Right renal cortex interstitium (tissue), 3 donors: ENCODE data around the gene ODAD2. TPM values are rescaled to one million over a fixed set of nuclear protein-coding genes. Genes with fewer than 3 reads are reported as not detected.
"Not testable (repeated sequence)": the region's sequence is repeated elsewhere in the genome, so short reads cannot be mapped to it uniquely, and the experiment has no call there.

Source experiments
- DNase-seq, 3 donors: peaks; one replicate each; pipeline ENCODE4 v3.0.0-alpha.2; 2013; ENCODE audit warnings: low read depth in 3 of 3, low spot score in 2 of 3
- polyA plus RNA-seq, 3 donors: library from polyadenylated mRNA; unstranded; fragments of 120-200 nt; gene quantifications; one replicate each; pipeline ENCODE4 v1.2.1, GENCODE V29; 2013; ENCODE audit not compliant: insufficient read length in 3 of 3

Gene ODAD2, protein sequence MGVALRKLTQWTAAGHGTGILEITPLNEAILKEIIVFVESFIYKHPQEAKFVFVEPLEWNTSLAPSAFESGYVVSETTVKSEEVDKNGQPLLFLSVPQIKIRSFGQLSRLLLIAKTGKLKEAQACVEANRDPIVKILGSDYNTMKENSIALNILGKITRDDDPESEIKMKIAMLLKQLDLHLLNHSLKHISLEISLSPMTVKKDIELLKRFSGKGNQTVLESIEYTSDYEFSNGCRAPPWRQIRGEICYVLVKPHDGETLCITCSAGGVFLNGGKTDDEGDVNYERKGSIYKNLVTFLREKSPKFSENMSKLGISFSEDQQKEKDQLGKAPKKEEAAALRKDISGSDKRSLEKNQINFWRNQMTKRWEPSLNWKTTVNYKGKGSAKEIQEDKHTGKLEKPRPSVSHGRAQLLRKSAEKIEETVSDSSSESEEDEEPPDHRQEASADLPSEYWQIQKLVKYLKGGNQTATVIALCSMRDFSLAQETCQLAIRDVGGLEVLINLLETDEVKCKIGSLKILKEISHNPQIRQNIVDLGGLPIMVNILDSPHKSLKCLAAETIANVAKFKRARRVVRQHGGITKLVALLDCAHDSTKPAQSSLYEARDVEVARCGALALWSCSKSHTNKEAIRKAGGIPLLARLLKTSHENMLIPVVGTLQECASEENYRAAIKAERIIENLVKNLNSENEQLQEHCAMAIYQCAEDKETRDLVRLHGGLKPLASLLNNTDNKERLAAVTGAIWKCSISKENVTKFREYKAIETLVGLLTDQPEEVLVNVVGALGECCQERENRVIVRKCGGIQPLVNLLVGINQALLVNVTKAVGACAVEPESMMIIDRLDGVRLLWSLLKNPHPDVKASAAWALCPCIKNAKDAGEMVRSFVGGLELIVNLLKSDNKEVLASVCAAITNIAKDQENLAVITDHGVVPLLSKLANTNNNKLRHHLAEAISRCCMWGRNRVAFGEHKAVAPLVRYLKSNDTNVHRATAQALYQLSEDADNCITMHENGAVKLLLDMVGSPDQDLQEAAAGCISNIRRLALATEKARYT
- polyA plus RNA-seq, result 1 to 10 TPM; 1.2 to 1.5 (median 1.4) TPM

DNA sequence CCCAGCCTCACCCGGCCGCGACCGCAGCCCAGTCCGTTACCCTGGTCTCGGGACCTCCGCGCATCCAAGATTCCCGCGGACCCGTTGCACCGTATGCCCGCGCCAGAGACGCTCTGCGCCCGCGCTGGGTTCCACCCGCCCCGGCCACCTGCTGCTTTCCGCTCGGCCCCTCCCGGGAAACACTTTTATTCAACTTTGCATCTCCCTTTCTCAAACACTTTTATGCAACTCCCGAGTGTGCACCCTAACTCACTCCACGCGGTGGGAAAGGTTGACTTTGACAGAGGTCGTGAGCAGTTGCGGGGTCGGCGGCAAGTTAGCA lies at the start of gene ODAD2:
Gene ODAD2, minus strand, starts transcription at position 126 of the 322 bp plus-strand sequence. CDS start 3,937 bp downstream, outside the sequence.
- DNase-seq, result peak in 2 of 3 donors; percentile 1 to 10

DNA sequence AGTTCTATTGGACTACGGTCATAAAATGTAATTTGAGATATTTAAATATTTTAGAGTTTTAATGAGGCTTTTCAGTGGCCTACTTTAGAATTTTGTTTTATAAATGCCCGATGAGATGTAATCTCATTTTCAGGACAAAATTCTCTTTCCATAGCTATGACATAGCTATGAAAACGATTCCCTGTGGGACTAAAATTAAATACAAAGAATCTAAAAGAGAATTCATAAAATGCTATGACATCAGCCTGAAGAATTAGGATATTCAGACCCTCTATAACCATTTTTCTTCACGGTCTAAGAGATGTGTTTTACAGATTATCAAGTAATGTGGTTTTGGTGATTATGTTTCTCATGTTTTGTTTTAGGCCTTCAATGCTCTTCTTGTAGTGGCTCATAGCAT lies 48.2 kb upstream of the ODAD2 start:
- DNase-seq, result no peak

DNA sequence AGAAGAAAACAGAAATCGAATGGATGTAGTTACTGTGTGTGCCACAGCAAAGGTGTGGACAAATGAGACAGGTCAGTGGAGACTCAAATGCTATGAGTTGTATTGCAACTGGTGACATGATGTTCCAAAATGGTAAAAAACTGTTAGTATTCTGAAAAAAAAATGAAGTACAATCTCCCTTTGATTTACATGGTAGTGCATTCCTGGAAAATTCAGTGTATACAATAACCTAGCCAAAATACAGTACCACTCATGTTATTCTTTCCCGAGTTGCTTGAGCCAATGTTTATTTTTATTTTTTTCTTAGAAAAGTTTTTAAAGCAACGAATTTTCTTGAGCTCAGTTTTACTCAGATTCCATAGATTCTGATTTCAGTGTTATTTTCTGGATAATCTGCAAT lies 47.7 kb upstream of the ODAD2 start:
- no peak for DNase-seq

DNA sequence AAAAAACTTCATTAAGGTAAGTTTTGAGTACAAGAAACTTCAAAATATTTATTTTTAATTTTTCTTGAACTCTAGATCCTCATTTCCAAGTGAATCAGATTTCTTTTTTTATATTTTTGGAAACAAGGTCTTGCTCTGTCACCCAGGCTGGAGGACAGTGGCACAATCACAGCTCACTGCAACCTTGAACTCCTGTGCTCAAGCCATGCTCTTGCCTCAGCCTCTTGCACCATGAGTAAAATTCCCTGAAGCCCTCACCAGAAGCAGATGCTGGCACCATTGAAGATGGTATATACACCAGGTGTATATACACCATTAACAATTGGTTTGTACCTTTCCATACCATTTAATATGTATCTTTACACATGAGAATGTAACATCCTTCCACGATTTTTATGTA lies 45.1 kb upstream of the ODAD2 start:
- no peak for DNase-seq

DNA sequence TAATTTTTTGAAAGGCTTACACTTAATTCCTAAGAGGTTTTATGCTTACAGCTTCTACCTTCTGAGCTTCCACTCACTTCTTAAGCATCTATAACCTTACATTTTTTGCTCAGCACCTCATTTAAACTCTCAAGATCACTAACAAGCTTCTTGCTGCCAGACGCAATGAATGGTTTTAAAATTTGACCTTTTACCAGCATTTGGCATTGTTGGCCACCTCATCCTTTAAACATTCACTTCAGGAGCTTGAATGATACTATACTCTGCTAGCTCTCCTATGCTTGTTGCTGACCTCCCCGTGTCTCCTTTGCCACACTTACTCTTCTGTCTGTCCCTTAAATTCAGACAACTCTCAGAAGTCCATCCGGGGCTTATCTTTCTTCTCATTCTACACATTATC lies 37.7 kb upstream of the ODAD2 start:
- no peak for DNase-seq

DNA sequence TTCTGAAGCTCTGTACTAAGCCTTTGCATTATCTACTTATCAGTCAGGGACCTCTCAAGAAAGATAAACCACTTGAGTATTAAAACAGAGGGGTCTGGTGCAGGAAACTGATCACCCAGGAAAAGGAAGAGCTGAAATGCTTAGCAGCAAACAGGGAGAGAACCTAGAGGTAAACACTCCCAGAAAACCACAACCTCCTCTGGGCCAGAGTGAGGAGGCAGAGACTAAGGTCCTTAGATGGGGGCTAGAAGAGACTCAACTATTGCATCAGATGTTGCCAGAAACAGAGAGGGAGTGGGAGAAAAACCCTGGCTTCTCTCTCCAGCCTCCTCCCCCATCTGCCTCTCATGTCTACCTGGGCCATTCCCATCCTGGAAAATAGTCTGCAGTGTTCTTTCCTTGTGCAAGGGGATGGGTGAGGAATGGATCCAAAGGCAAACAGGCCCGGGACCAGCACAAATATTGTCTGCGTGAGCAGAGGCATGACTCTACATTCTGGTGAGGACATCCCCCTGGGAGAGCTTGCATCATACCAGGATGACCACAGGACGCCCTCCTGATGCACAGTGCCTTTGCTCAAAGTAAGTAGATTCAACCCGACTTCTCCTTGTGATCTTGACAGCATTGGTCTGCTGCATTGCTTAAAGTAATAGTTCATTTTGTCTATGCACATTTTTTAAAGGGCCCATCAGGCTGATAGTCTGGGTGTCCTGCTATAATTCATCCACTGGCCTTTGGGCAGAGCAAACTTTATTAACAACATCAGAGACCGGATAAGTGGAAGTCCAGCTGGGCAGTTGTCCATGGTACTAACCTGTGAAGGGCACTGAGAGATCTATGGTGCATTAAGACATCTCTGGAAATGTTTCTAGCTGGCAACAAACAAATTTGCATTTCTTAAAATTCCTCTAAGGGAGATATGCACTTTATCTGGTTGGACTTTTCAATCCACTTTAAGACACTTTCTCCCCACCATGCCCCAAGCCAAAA lies 22.4 kb upstream of the ODAD2 start:
- DNase-seq, result no peak

DNA sequence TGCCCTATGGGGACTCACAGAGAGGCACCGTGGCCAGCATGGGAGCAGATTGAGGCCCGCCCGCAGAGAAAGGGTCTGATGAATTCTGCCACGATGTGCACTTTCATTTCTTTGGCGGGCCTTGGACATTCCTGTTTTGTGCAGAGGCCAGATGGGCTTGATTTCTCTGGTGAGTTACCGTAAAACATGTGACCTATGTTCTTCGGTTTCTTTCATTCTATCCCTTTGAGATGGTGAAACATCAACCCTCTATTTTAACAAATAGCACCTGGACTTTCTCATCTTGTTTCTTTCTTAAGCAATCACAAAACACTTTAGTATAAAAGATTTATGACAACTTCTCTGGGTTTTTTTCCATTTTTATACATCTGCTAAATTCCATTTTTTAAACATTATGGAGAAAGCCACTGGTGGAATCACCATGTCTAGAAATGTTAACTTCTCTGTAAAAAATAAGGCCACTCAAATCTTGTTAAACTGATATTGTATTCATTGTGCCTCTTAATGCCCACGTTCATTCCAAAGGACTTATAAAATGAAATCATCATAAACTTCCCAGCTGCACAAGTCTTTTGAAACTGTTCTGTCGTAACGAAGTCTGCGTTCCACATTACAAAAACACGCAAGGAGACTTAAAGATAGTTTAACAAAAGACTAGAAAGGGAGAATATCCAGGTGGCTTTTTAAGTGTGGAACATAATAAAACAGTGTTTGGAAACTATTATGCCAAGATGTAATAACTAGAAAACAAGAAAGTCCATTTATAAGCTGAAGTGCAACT lies 21.4 kb upstream of the ODAD2 start:
- DNase-seq, result no peak

DNA sequence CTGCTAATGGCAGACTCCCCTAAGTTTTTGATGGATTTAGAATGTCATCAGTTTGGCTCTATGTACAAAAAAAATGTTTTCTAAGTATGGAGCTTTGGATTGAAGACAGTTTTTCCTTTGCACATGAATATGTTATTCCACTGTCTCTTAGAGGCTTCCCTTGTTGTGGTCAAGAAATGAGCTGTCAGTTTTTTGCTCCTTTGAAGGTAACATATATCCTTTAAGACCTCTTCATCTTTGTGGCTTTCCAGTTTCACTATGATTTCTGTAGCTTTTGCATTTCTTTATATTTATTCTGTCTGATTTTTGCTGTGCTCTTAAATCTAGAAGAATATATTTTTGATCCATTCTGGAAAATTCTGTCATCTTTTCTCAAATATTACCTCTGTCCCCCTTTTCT lies 15.8 kb upstream of the ODAD2 start:
- no peak for DNase-seq

DNA sequence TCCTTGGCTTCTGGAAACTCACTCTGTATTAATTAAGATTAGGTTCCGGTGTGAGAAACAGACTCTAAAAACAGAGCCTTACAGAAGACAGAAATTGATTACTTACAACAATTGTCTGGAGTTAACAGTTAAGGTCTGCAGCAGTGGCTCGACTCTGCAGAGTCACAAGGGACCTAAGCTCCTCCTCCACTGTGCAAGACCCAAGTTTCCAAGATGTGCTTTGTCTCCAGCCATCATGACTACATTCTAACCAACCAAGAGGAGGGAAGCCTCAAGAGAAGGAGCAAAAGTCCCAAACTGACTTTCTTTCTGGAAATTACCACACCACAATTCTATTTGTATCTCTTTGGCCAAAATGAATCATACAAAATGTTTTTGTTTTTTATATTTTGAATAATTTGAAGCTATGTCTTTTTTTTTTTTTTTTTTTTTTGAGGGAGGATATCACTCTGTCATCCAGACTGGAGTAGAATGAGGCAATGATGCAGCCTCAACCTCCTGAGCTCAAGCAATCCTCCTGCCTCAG lies 14.2 kb upstream of the ODAD2 start:
- no peak for DNase-seq

DNA sequence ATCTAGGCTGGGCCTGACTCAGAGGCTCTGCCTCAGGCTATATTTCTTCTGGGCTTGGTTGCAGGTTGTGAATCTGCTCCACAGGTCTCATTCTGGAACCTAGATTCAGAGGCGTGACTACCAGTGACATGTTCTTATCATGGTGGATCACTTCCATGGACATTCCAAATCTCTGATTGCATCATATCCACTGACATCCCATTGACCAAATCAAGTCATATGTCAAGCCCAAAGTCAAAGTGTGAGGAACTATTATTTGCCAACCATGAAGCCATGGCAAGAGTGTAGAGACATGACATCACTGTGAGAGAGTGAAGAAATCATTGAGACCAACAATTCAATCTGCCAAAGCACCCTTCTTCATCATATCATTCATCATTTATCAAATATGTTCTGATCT lies 11.9 kb upstream of the ODAD2 start:
- no peak for DNase-seq

DNA sequence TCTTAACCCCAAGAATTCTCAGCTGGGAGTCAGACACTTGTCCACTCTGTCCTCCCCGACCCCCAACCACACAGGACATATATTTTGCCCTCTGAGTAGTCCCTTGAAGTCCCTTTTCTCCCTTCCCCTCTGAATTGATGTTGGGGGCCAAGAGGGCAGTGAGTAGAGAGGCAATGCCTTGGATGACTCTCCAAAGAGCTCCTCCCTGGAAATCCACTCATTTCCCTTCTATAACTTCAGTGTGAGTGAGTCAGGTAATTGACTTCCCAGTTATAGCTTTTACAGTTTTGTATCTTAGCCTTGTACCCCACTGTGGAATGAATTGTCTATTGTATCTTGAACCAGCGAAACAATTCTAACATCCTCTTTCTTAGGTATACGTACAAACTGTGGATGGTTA lies 9.2 kb upstream of the ODAD2 start:
- no peak for DNase-seq

DNA sequence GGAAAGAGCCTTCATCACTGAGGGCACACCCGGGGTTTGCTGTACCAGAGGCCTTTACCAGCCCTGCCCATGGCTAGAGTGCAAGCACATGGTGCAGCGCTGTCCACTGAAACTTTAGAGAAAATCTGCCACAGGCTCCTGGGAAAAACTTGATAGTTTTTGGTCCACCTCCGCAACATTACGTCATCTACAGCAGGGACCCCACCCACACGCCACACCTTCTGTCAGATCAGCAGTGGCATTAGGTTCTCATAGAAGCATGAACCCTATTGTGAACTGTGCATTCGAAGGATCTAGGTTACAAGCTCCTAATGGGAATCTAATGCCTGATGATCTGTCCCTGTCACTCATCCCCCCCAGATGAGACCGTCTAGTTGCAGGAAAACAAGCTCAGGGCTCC lies 2.5 kb upstream of the ODAD2 start:
- no peak for DNase-seq

DNA sequence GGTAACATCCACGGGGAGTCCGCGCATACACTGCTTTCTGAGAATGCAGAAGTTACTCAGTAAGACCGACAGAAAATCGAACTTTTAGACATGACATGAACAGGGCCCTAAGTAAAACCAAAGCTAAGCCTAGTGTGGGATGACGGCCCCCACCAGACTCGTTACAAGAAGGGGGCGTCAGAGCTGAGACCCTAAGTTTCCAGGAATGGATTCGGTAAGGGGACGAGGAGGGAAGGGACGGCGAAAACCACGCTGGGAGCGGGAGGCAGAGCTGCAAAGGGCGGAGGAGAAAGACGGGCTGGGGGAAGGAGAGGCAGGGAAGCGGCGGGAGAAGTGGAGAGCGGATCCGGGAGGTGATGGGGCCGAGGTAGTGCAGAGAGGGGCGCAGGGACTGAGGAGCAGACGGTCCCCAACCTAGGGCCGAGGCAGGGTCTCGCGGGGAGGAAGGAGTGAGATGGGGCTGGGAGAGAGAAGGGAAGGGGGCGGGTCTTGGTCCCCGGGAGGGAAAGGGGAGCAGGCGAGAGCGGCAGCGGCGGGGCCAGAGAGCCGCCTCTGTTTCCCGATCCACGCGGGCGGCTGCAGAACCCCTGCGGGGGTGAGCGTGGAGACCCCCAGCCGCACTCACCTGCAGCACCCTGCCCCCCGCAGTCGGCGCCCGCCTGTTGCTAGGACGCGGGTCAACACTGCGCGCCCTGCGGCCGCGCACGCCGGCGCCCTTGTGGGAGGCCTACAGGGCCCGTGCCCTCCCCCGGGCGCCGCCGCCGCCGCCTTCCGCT lies 513 bp downstream of the ODAD2 start:
- DNase-seq, result peak in 2 of 3 donors; percentile 19 to 23

DNA sequence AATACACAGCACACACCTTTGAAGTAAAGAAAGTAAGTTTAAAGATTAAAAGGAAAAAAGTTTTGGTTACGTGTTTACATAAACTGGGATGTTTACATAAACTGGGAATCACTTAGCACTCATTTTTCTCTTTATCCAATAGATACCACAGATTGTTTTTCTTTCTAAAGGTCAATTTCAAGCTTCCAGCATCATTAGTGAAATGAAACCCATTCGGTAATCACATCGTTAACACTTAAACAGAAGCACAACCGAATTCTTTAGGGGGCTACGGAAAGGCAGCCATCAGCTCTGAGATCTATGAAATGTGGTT lies 1.1 kb downstream of the ODAD2 start:
- peak in 1 of 3 donors; percentile 1 for DNase-seq

DNA sequence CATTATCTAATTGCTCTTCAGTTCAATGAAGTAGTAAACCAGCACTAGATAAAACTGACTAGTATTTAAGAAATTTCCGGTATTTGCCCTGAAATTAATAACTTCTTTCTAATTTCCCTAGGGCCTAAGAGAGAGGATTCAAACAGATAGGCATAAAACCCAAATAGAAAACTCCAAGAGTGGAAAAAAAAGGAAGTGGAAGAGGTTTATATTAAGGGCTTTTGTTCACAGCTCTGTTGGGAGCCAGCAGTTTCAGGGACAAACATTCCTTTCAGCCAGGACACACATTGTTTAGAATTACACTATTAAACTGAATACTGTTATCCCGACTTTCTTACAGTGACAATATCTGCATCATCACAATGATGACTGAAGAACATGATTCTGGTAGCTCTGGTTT lies 3.6 kb downstream of the ODAD2 start:
- no peak for DNase-seq

DNA sequence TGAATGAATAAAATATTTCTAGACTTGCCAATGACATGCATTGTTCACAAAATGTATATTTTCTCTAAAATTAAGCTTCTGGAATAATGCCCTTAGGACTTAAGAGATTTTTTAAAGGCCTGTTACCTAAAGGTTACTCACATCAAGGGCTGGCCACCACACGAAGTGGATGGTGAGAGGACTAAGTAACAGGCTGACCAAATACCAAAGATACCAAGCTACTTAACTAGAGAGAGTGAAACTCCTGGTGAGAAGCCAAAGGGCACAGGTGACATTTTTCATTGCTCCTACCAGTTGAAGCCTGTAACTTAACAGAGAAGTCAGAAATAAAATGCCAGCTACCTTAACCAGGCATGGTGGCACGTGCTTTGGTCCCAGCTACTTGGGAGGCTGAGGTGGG lies 9.5 kb downstream of the ODAD2 start:
- DNase-seq, result not testable (repeated sequence)

DNA sequence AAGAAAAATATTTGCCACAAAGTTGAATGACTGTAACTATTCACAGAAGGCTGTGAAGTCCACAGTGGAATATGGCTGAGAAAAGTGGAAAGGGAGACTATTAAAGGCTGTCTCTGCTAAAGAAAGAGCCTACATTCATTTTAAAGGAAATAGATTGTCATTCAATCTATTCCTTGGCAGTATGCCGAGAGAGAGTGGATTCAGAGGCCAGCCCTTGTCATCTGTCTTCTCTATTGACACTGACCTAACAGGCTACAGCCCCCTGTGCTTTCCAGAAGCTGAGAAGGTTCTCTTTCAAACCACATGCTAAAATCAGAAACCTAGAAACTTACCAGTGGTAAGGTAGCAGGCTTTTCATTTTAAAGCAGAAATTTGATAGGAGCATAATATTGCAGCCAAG lies 12.1 kb downstream of the ODAD2 start:
- DNase-seq, result no peak

DNA sequence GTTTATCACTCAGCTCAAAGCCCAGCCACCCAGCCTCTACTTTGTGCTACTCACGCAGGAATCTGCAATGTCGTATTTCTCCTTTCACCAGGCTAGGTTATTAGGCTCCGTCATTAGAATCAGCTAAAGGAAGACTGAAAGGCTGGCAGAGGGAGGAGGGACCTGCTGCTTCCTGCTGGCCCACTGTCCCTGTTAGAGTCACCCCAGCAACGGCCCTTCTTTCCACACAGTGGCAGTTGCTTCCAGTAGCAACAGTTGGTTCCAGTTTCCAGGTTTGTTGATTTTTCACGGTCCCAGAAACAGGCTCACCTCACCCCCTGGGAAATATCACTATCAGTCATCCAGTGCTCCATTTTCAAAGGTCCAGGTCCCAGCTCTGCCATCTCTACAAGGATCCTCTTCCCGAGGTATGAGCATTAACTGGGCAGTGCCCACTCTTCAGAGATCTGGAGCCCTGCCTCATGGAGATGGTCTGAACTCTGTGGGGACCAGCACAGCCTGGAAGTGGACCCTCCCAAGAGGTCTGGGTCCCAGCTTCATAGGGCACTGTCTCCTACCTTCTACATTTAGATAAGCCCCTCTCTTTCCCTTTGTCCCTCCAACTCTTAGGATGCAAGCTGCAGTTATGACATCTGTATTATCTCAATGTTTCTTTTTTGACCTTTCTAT lies 15.9 kb downstream of the ODAD2 start:
- no peak for DNase-seq
